SK-N-SH (cell line): ENCODE measurements around the gene ANKS1B.

Source experiments
- CTCF ChIP-seq: fragments of 200-600 bp; sonication (generic); IDR thresholded peaks from 2 replicates; pipeline ENCODE4 v1.6.1; 2017; ENCODE audit warnings: antibody characterized with exemption, mild to moderate bottlenecking, moderate library complexity
- EP300 ChIP-seq, 2 experiments: IDR thresholded peaks; 2 replicates each; pipeline versions ENCODE4 v1.4.0 to v1.6.1; 2012; ENCODE audit warnings: borderline replicate concordance in 1 of 2, low read depth in 1 of 2, low read length in 1 of 2
- EZH2phosphoT487 ChIP-seq: fragments of 200-600 bp; sonication (generic); IDR thresholded peaks from 2 replicates; pipeline ENCODE4 v1.6.1; 2017; ENCODE audit warnings: low read depth, mixed run types, mild to moderate bottlenecking, antibody characterized with exemption, moderate library complexity, borderline replicate concordance
- GABPA ChIP-seq: IDR thresholded peaks from 2 replicates; pipeline ENCODE4 v1.4.0; 2012; ENCODE audit warnings: low read depth, mild to moderate bottlenecking
- POLR2AphosphoS5 ChIP-seq: IDR thresholded peaks from 2 replicates; pipeline ENCODE4 v1.6.1; 2012; ENCODE audit warnings: low read depth, low read length
- RCOR1 ChIP-seq: fragments of 150-350 bp; IDR thresholded peaks from 2 replicates; pipeline ENCODE4 v1.6.1; 2017; ENCODE audit warnings: antibody characterized with exemption, low read length
- RXRA ChIP-seq: IDR thresholded peaks from 2 replicates; pipeline ENCODE4 v1.4.0; 2012; ENCODE audit warnings: low read depth, mild to moderate bottlenecking, borderline replicate concordance
- SMC3 ChIP-seq: IDR thresholded peaks from 2 replicates; pipeline ENCODE4 v1.6.1; 2012; ENCODE audit warnings: low read depth, low read length, improper control_type of control experiment
- TAF1 ChIP-seq: IDR thresholded peaks from 2 replicates; pipeline ENCODE4 v1.6.1; 2012; ENCODE audit warnings: low read depth, mild to moderate bottlenecking, low read length, moderate library complexity, borderline replicate concordance
- TEAD4 ChIP-seq: IDR thresholded peaks from 2 replicates; pipeline ENCODE4 v1.4.0; 2012; ENCODE audit warnings: mild to moderate bottlenecking, borderline replicate concordance; ENCODE audit not compliant: insufficient read depth

GRCh38 chr12:99005601-99006000 is 979.1 kb downstream of the ANKS1B start:
- TF ChIP-seq CTCF (no peak), TAF1 (no peak), POLR2AphosphoS5 (no peak), GABPA (no peak), SMC3 (no peak), TEAD4 (no peak), RXRA (no peak), EP300 (IDR thresholded peaks at IDR 0.05; ENCODE audit: borderline replicate concordance in 1 of 2, low read depth in 1 of 2, low read length in 1 of 2) (no peak), RCOR1 (no peak), EZH2phosphoT487 (no peak)
